NCI-H69 (cell line): ENCODE data around the gene GJB3.
"Not testable (repeated sequence)": the region's sequence is repeated elsewhere in the genome, so short reads cannot be mapped to it uniquely, and the experiment has no call there.

Source experiments
- DNase-seq: peaks from one replicate; lab custom pipeline; 2025; lab: John Stamatoyannopoulos, UW

The GJB3 gene

GRCh38 chr1:34761176-34761761, 19.7 kb upstream of the GJB3 start:
- DNase-seq: no peak

- DNase-seq: no peak
These were observed 19.2 kb upstream of the GJB3 start for GRCh38 chr1:34761776-34762307.

- no peak for DNase-seq
These were observed 18.4 kb upstream of the GJB3 start for GRCh38 chr1:34762474-34763141.

- DNase-seq: no peak
These were observed 17.8 kb upstream of the GJB3 start for GRCh38 chr1:34763142-34763781.

GRCh38 chr1:34768856-34769255, 12.2 kb upstream of the GJB3 start:
- no peak for DNase-seq

GRCh38 chr1:34770891-34771504, 10.0 kb upstream of the GJB3 start:
- DNase-seq: no peak

GRCh38 chr1:34771573-34772371, 9.2 kb upstream of the GJB3 start:
- peak; percentile 1 for DNase-seq

GRCh38 chr1:34773114-34773513, 7.9 kb upstream of the GJB3 start:
- not testable (repeated sequence) for DNase-seq

- no peak for DNase-seq
These were observed 6.1 kb upstream of the GJB3 start for GRCh38 chr1:34774957-34775356.

- no peak for DNase-seq
These were observed 4.1 kb upstream of the GJB3 start for GRCh38 chr1:34776911-34777310.

GRCh38 chr1:34777519-34778321, 3.3 kb upstream of the GJB3 start:
- DNase-seq: no peak

GRCh38 chr1:34778381-34778780, 2.6 kb upstream of the GJB3 start:
- DNase-seq: no peak

GRCh38 chr1:34779005-34779404, 2.0 kb upstream of the GJB3 start:
- no peak for DNase-seq

GRCh38 chr1:34779526-34779925, 1.5 kb upstream of the GJB3 start:
- DNase-seq: no peak

- no peak for DNase-seq
These were observed 1.1 kb upstream of the GJB3 start for GRCh38 chr1:34779962-34780361.

GRCh38 chr1:34780528-34780927, 486 bp upstream of the GJB3 start:
- DNase-seq: peak; percentile 12

GRCh38 chr1:34781844-34782391, 904 bp downstream of the GJB3 start:
- no peak for DNase-seq

GRCh38 chr1:34784751-34785221, 3.8 kb downstream of the GJB3 start:
- DNase-seq: no peak

- DNase-seq: no peak
These were observed 4.3 kb downstream of the GJB3 start for GRCh38 chr1:34785231-34785874.

- DNase-seq: no peak
These were observed 5.0 kb downstream of the GJB3 start for GRCh38 chr1:34785875-34786470.
